G401 (cell line): ENCODE data around the gene TRMT112. TPM values are rescaled to one million over a fixed set of nuclear protein-coding genes. Genes with fewer than 3 reads are reported as not detected.
A peak's percentile ranks its signal among the peaks of the same experiment; 100 is the strongest.
"Not testable (repeated sequence)": the region's sequence is repeated elsewhere in the genome, so short reads cannot be mapped to it uniquely, and the experiment has no call there.

Experiments used
- DNase-seq: peaks from one replicate; pipeline ENCODE4 v3.0.0-alpha.2; 2015; ENCODE audit warnings: low spot score
- in situ Hi-C: cut with HindIII; loops from 2 replicates; pipeline ENCODE4 v1.10.0; 2016; ENCODE audit warnings: low sequenced_read_pairs, mixed read lengths
- total RNA-seq: library from RNA; depleted of rRNA; stranded (reverse); fragments of >200 nt; shearing (Covaris generic); gene quantifications from 2 replicates; pipeline ENCODE4 v1.2.3, GENCODE V29; 2014

The TRMT112 gene
- total RNA-seq, 1 experiment from 2014 or later: 313 TPM

GRCh38 chr11:64315667-64316526 lies 1.5 kb downstream of the TRMT112 start:
- in situ Hi-C loops, DNase-seq: not testable (repeated sequence)

GRCh38 chr11:64314805-64315561 lies 2.4 kb downstream of the TRMT112 start:
- in situ Hi-C loops: no loop called here
- DNase-seq: no peak

- DNase-seq: no peak
- in situ Hi-C loops: no loop called here
Observed at GRCh38 chr11:64314146-64314804, 3.1 kb downstream of the TRMT112 start.

- in situ Hi-C loops: no loop called here
- no peak for DNase-seq
Observed at GRCh38 chr11:64313491-64314145, 3.7 kb downstream of the TRMT112 start.

- in situ Hi-C loops: no loop called here
- no peak for DNase-seq
Observed at GRCh38 chr11:64312947-64313346, 4.4 kb downstream of the TRMT112 start.

DNA sequence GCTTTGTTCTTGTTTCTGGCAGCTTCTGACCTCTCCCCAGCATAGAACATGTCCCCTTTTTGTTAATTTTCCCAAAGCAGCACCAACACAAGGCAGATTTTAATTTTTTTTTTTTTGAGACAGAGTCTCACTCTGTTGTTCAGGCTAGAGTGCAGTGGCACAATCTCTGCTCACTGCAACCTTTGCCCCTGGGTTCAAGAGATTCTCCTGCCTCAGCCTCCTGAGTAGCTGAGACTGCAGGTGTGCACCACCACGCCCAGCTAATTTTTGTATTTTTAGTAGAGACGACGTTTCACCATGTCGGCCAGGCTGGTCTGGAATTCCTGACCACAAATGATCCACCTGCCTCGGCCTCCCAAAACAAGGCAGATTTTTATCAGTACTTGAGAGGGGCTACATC lies 9.6 kb downstream of the TRMT112 start:
- in situ Hi-C loops, DNase-seq: not testable (repeated sequence)

GRCh38 chr11:64306876-64307622 lies 10.3 kb downstream of the TRMT112 start:
- in situ Hi-C loops: no loop called here
- peak; percentile 35 for DNase-seq

DNA sequence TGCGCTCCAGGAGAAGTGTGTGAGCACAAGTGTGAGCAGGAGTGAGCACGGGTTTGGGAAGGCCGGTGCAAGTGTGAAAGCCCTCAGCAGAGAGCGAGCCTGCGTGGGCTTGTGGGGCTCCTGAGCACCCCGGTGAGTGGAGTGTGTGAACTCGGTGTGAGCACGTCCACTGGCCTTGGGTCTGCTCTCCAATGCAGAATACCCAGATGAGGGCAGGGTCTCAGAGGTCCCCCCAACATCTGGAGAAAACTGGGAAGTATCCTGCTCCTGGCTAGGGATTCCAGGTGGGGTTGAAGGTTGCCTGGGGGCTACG lies 10.8 kb downstream of the TRMT112 start:
- in situ Hi-C loops: no loop called here
- DNase-seq: no peak

GRCh38 chr11:64305691-64306562 lies 11.4 kb downstream of the TRMT112 start:
- in situ Hi-C loops: no loop called here
- DNase-seq: peak; percentile 58

DNA sequence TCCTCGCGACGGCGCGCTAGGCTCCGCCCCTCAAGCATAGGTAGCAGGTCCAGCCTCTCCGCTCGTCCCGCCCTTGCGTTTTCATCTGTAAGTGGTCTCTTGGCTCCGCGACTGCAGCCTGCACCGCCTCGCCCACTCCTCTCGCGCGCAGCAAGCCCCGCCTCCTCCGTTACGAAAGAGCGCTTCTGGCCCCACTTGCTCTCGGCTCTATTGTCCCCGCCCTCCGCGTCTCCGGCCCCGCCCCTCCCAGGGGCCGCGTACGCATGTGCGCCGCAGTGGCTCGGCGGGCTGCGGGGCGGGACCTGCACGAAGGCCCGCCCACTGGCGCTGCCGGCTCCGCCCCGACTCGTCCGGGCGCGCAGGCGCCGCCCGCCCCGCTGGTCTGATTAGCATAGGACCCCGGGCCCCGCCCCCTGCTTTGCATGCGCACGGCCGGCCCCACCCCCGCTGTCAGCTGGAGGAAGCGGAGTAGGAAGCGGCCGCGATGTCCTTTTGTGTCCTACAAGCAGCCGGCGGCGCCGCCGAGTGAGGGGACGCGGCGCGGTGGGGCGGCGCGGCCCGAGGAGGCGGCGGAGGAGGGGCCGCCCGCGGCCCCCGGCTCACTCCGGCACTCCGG lies 12.2 kb downstream of the TRMT112 start, which contains the start of gene ESRRA:
TSS of gene ESRRA (plus strand) at position 450 of the 616 bp plus-strand sequence. CDS start 1,656 bp downstream, outside the sequence.
- peak; percentile 98 for DNase-seq
- in situ Hi-C loops: no loop called here

GRCh38 chr11:64304316-64305072 lies 12.9 kb downstream of the TRMT112 start:
- DNase-seq: peak; percentile 94
- in situ Hi-C loops: no loop called here

DNA sequence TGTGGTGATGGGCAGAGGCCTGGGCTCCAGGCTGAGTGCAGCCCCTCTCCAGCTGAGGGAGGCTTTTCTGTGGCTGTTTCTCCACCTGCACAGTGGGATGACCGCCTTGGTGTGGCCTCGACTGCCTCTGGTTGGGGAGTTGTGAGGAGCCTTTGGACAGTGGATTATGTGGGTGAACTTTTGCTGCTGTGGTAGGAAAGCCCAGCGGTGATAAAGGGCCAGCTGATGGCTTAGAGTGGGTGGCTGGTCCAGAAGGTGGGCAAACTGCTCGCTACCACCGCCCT lies 13.4 kb downstream of the TRMT112 start:
- in situ Hi-C loops: no loop called here
- no peak for DNase-seq

- in situ Hi-C loops: no loop called here
- DNase-seq: no peak
Observed at GRCh38 chr11:64303109-64304031, 14.0 kb downstream of the TRMT112 start.

DNA sequence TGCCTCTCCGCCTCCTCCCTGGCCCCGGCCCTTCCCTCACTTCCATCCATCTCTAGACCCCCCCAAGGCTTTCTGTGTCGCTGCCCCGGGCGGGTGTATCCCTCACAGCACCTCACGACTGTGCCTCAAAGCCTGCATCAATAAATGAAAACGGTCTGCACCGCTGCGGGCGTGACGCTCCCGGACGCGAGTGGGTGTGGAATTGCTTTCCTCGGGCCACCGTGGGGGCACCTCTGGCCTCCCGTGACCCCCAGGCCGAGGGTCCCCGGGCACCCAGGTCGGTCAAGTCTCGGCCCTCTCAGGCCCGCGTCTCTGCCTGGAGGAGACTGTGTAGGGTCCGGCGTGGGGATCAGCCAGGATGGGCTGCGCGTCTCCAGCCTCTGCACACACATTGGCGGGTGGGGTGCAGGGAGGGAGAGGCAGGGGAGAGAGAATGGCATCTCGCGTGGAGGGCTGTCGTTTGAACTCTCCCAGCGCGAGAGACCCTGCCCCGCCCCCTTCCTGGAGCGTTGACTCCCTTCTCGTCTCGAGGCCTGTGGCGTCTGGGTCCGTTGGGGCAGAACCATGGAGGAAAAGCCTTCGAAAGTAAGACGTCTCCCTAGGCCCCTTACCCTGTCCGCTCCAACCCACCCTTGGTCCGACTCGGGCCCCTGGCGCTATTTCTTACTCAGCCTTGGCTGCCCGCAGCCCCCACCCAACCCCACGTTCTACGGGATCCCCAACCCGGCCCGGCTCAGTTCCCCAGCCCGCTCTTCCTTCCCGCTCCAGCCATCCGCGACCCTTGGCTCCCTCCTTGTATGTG lies 17.3 kb downstream of the TRMT112 start, which contains the start of gene CATSPERZ:
TSS of gene CATSPERZ (plus strand) at position 512 of the 802 bp plus-strand sequence. CDS start at position 565, 53 bp downstream.
- peak; percentile 36 for DNase-seq
- in situ Hi-C loops: no loop called here
